ENCODE results near the gene TLE5.
"Not testable (repeated sequence)": the region's sequence is repeated elsewhere in the genome, so short reads cannot be mapped to it uniquely, and the experiment has no call there.

TLE5 gene

DNA sequence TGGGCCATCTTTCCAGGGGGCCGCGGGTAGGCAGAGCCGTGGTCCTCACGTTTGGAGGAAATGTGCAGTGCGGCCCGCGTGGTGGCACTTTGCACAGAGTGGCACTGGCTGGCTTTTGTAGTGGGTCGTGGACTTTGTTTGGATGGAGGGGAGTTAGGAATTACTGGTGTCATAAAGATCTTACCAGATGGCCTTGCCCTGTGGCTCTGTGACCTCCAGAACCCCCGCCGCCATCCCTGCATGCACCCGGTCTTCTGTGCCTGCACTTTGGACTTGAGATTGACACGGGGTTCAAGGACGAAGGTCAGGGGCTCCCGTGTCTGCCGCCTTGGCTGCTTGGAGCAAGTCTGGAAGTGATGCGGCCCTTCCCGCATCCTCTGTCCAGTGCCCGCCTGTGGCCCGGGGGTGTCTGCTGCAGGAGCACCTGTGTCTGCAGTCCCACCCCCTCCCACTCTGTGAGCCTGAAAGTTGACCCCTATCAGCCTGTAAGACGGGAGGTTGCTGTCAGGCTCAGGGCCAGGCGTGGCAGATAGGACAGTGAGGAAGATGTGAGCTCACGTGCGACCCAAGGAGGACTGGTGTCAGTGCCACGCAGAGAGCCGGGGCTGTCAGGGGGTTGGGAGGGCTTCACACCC, 34.1 kb upstream of the TLE5 start:
- H3K9ac ChIP-seq (ENCODE audit: low read length in 5 of 5) = peak overlapping the region in 4 of 5 donors; percentile 95 to 99 (median 96)
- peak overlapping the region; percentile 54 for H3K27ac ChIP-seq (ENCODE audit: low read depth, low read length)
- peak overlapping the region in 4 of 5 donors; percentile 83 to 94 (median 90) for H3K4me3 ChIP-seq (ENCODE audit: low read depth in 1 of 5, low read length in 5 of 5)
- H3K27me3 ChIP-seq (ENCODE audit: control insufficient read depth in 5 of 5, insufficient read depth in 4 of 5, low read length in 5 of 5) = no peaks in the 10 kb centered on the region
- H3K36me3 ChIP-seq (ENCODE audit: control insufficient read depth in 5 of 5, insufficient read depth in 5 of 5, low read length in 5 of 5) = no peaks in the 10 kb centered on the region
- H3K9me3 ChIP-seq (ENCODE audit: control insufficient read depth in 5 of 5, low read length in 5 of 5) = no peaks in the 10 kb centered on the region
- peaks cover 18 to 72% (median 67%) of the 10 kb centered on the region in 5 donors for H3K4me1 ChIP-seq (ENCODE audit: control insufficient read depth in 5 of 5, insufficient read depth in 5 of 5, low read length in 5 of 5)

DNA sequence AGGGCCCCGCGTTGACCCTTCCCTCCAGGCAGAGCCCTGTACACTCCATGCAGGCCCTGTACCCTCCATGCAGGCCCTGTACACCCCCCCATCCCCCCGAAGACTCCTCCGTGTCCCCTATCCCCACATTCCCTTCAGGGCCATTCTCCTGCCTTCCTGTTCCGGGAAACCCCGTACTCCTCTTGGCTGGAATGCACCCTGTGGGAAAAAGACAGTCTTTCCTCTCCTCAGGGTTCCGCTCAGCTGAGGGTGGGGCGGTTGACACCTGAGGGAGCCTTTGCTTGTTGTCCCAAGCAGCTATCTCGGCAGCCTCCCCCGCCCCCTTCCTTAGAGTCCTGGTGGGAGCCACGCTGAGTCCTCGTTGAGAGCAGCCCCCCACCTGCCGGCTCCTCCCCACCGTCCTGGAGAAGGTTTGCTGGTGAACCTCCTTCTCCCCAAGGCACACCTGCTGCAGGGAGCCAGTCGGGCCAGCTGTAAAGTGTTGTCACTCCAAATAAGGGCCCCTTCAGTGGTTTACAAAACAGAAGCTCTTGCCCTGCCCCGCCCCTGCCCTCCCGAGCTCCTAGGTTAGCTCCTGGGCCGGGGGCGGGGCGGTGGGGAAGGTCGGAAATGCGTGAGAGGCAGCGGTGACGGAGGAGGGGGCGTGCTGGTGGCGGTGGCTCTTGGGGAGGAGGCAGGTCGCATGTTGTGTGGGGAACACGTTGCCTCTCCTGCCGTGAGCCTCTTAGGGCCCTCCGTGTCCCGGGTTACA, 33.3 kb upstream of the TLE5 start:
- no peaks in the 10 kb centered on the region for H3K27me3 ChIP-seq (ENCODE audit: control insufficient read depth in 5 of 5, insufficient read depth in 4 of 5, low read length in 5 of 5)
- peak overlapping the region; percentile 81 to 99 (median 95) for H3K9ac ChIP-seq (ENCODE audit: low read length in 5 of 5)
- peaks cover 16 to 65% (median 60%) of the 10 kb centered on the region in 5 donors for H3K4me1 ChIP-seq (ENCODE audit: control insufficient read depth in 5 of 5, insufficient read depth in 5 of 5, low read length in 5 of 5)

DNA sequence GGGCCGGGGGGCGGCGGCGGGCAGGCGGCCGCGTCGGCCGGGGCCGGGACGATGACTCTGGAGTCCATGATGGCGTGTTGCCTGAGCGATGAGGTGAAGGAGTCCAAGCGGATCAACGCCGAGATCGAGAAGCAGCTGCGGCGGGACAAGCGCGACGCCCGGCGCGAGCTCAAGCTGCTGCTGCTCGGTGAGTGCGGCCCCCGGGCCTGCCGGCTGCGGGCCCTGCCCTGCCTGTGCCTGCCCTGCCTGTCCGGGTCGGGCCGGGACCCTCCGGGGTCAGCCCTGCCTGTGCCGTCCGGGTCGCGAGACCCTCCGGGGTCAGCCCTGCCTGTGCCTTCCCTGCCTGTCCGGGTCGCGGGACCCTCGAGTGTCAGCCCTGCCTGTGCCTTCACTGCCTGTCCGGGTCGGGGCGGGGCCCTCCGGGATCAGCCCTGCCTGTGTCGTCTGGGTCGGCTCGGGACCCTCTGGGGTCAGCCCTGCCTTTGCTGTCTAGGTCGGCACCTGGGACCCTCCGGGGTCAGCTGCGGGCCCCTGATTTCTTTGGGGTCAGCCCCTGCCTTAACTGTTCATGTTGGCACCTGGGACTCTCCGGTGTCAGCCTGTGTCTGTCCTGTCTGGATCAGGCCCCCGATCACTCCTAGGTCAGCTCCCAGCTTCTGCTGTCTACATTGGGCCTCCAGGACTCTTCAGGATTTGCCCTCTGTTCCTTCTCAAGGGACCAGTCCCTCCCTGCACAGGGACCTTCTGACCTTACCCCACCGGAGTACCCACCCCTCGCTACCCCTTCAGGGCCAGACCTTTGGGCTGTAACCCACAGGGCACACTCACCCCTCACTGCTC, 32.5 kb upstream of the TLE5 start:
- H3K4me1 ChIP-seq (ENCODE audit: control insufficient read depth in 5 of 5, insufficient read depth in 5 of 5, low read length in 5 of 5) = peaks cover 16 to 57% (median 52%) of the 10 kb centered on the region in 5 donors
- no peaks in the 10 kb centered on the region for H3K27me3 ChIP-seq (ENCODE audit: control insufficient read depth in 5 of 5, insufficient read depth in 4 of 5, low read length in 5 of 5)
- no peaks in the 10 kb centered on the region for H3K36me3 ChIP-seq (ENCODE audit: control insufficient read depth in 5 of 5, insufficient read depth in 5 of 5, low read length in 5 of 5)
- H3K9ac ChIP-seq (ENCODE audit: low read length in 5 of 5) = peak overlapping the region; percentile 81 to 99 (median 95)
- no peaks in the 10 kb centered on the region for H3K9me3 ChIP-seq (ENCODE audit: control insufficient read depth in 5 of 5, low read length in 5 of 5)
- H3K27ac ChIP-seq (ENCODE audit: low read depth, low read length) = peak overlapping the region; percentile 54
- peak overlapping the region; percentile 83 to 94 (median 91) for H3K4me3 ChIP-seq (ENCODE audit: low read depth in 1 of 5, low read length in 5 of 5)

More for the DNA sequence above, 33.3 kb upstream of the TLE5 start:
- no peaks in the 10 kb centered on the region for H3K36me3 ChIP-seq (ENCODE audit: control insufficient read depth in 5 of 5, insufficient read depth in 5 of 5, low read length in 5 of 5)
- peak overlapping the region; percentile 83 to 94 (median 91) for H3K4me3 ChIP-seq (ENCODE audit: low read depth in 1 of 5, low read length in 5 of 5)
- no peaks in the 10 kb centered on the region for H3K9me3 ChIP-seq (ENCODE audit: control insufficient read depth in 5 of 5, low read length in 5 of 5)
- H3K27ac ChIP-seq (ENCODE audit: low read depth, low read length) = peak overlapping the region; percentile 54

DNA sequence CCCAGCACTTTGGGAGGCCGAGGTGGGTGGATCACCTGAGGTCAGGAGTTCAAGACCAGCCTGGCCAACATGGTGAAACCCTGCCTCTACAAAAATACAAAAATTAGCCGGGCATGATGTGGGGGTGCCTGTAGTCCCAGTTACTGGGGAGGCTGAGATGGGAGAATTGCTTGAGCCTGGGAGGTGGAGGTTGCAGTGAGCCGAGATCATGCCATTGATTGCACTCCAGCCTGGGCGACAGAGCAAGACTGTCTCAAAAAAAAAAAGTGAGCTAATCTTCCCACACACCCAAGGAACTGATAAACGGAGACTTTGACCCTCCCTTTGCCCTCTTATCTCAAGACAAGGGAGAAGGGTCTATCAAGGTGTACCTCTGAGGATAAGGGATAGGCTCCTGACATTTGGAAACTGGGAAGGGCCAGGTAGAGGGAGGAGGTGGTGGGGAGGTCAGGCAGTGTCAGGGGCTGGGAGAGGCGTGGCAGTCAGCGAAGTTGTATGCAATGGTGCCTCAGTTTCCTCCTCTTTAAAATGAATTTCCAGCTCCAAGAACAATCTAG, 27.1 kb upstream of the TLE5 start:
- H3K36me3 ChIP-seq (ENCODE audit: control insufficient read depth in 5 of 5, insufficient read depth in 5 of 5, low read length in 5 of 5); H3K27ac ChIP-seq (ENCODE audit: low read depth, low read length); H3K4me3 ChIP-seq (ENCODE audit: low read depth in 1 of 5, low read length in 5 of 5); H3K9ac ChIP-seq (ENCODE audit: low read length in 5 of 5); H3K27me3 ChIP-seq (ENCODE audit: control insufficient read depth in 5 of 5, insufficient read depth in 4 of 5, low read length in 5 of 5); H3K4me1 ChIP-seq (ENCODE audit: control insufficient read depth in 5 of 5, insufficient read depth in 5 of 5, low read length in 5 of 5); H3K9me3 ChIP-seq (ENCODE audit: control insufficient read depth in 5 of 5, low read length in 5 of 5): not testable (repeated sequence)

DNA sequence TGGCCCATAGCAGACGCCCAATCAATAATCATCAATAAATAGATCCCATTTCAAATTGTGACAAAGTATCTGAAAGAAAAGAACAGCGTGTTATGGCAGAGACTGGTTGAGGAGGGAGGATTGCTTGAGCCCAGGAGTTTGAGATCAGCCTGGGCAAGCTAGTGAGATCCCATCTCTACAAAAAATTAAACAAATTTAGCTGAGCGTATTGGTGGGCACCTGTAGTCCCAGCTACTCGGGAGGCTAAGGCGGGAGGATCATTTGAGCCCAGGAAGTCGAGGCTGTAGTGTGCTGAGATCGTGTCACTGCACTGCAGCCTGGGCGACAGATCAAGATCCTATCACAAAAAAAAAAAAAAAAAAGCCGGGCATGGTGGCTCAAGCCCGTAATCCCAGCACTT, 25.5 kb upstream of the TLE5 start:
- no peaks in the 10 kb centered on the region for H3K36me3 ChIP-seq (ENCODE audit: control insufficient read depth in 5 of 5, insufficient read depth in 5 of 5, low read length in 5 of 5)
- H3K27me3 ChIP-seq (ENCODE audit: control insufficient read depth in 5 of 5, insufficient read depth in 4 of 5, low read length in 5 of 5) = no peaks in the 10 kb centered on the region
- no peaks in the 10 kb centered on the region for H3K4me1 ChIP-seq (ENCODE audit: control insufficient read depth in 5 of 5, insufficient read depth in 5 of 5, low read length in 5 of 5)
- H3K9me3 ChIP-seq (ENCODE audit: control insufficient read depth in 5 of 5, low read length in 5 of 5) = no peaks in the 10 kb centered on the region
- no peak overlapping the region for H3K27ac ChIP-seq (ENCODE audit: low read depth, low read length)
- H3K4me3 ChIP-seq (ENCODE audit: low read depth in 1 of 5, low read length in 5 of 5) = no peak overlapping the region
- H3K9ac ChIP-seq (ENCODE audit: low read length in 5 of 5) = no peak overlapping the region

DNA sequence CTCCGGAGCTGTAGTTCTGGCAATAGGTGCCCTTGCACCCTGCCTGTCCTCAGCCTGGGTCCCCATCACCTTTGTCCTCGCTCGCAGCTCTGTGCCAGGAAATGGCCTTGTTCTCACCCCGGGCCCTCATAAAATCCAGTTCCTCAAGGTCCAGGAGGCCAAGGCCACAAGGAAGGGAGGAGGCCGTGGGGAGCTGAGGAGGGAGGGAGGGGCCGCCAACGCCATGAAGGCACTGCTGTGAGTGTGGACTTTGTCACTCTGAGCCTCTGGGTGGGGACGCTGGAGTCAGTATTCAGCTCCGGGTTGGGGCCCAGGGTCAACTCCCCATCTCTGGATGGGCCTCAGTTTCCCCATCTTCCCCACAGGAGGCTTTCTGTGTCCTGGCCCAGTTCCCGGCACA, 22.6 kb upstream of the TLE5 start:
- Histone ChIP-seq H3K36me3 (ENCODE audit: control insufficient read depth in 5 of 5, insufficient read depth in 5 of 5, low read length in 5 of 5) (no peaks in the 10 kb centered on the region), H3K9ac (ENCODE audit: low read length in 5 of 5) (no peak overlapping the region)

DNA sequence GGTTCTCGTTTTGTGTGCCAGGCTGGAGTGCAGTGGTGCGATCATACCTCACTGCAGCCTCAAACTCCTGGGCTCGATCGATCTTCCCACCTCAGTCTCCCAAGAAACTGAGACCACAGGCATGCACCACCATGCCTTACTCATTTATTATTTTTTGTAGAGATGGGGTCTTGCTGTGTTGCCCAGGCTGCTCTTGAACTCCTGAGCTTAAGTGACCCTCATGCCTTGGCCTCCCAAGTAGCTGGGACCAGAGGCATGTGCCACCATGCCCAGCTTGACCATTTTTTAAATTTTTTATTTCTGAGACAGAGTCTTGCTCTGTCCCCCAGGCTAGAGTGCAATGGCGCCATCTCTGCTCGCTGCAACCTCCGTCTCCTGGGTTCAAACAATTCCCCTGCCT, 21.7 kb upstream of the TLE5 start:
- Histone ChIP-seq H3K4me1 (ENCODE audit: control insufficient read depth in 5 of 5, insufficient read depth in 5 of 5, low read length in 5 of 5) (peaks cover 0 to 5% (median 0%) of the 10 kb centered on the region in 5 donors), H3K9me3 (ENCODE audit: control insufficient read depth in 5 of 5, low read length in 5 of 5) (no peaks in the 10 kb centered on the region), H3K27ac (ENCODE audit: low read depth, low read length) (no peak overlapping the region), H3K9ac (ENCODE audit: low read length in 5 of 5) (no peak overlapping the region), H3K4me3 (ENCODE audit: low read depth in 1 of 5, low read length in 5 of 5) (no peak overlapping the region), H3K36me3 (ENCODE audit: control insufficient read depth in 5 of 5, insufficient read depth in 5 of 5, low read length in 5 of 5) (no peaks in the 10 kb centered on the region), H3K27me3 (ENCODE audit: control insufficient read depth in 5 of 5, insufficient read depth in 4 of 5, low read length in 5 of 5) (no peaks in the 10 kb centered on the region)

More for the DNA sequence above, 22.6 kb upstream of the TLE5 start:
- peaks cover 0 to 5% (median 0%) of the 10 kb centered on the region in 5 donors for H3K4me1 ChIP-seq (ENCODE audit: control insufficient read depth in 5 of 5, insufficient read depth in 5 of 5, low read length in 5 of 5)
- H3K9me3 ChIP-seq (ENCODE audit: control insufficient read depth in 5 of 5, low read length in 5 of 5) = no peaks in the 10 kb centered on the region
- H3K27ac ChIP-seq (ENCODE audit: low read depth, low read length) = no peak overlapping the region
- no peak overlapping the region for H3K4me3 ChIP-seq (ENCODE audit: low read depth in 1 of 5, low read length in 5 of 5)
- H3K27me3 ChIP-seq (ENCODE audit: control insufficient read depth in 5 of 5, insufficient read depth in 4 of 5, low read length in 5 of 5) = no peaks in the 10 kb centered on the region

DNA sequence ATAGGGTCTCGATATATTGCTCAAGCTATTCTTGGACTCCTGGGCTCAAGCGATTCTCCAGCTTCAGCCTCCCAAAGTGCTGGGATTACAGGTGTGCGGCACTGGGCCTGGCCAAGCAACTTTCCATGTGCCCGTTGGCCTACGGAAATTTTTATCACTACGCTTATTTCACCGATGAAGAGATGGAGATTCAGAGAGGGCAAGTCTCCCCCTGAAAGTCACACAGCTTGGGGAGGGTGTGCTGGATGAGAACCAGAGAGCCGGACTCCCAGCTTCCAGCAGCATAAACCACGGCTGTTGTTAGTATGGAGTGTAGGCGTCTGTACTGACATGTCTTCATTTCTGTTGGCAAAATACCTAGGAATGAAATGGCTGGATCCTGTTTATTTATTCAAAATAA, 20.0 kb upstream of the TLE5 start:
- Histone ChIP-seq H3K27ac (ENCODE audit: low read depth, low read length) (no peak overlapping the region), H3K9ac (ENCODE audit: low read length in 5 of 5) (no peak overlapping the region), H3K9me3 (ENCODE audit: control insufficient read depth in 5 of 5, low read length in 5 of 5) (no peaks in the 10 kb centered on the region), H3K4me3 (ENCODE audit: low read depth in 1 of 5, low read length in 5 of 5) (no peak overlapping the region), H3K36me3 (ENCODE audit: control insufficient read depth in 5 of 5, insufficient read depth in 5 of 5, low read length in 5 of 5) (no peaks in the 10 kb centered on the region), H3K27me3 (ENCODE audit: control insufficient read depth in 5 of 5, insufficient read depth in 4 of 5, low read length in 5 of 5) (no peaks in the 10 kb centered on the region), H3K4me1 (ENCODE audit: control insufficient read depth in 5 of 5, insufficient read depth in 5 of 5, low read length in 5 of 5) (peaks cover 0 to 5% (median 0%) of the 10 kb centered on the region in 5 donors)

DNA sequence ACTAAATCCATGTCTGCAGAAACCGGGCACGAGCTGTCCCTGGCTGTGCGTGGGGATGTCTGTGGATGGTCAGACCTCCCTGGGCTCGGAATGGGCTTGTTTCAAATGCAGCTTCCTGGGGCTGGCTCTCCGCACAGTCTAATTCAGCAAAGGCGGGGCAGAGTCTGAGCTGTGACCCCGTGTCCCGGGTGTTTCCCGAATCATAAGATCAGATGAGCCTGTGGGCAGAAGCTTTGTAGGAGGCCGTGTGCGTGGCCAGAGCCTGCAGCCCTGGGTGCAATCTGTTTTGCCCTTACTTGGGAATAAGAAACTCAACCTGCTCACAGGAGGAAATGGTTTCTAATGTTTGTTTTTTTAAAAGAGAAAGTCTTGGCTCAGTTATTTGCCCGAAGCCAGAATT, 18.0 kb upstream of the TLE5 start:
- Histone ChIP-seq H3K9ac (ENCODE audit: low read length in 5 of 5) (no peak overlapping the region), H3K9me3 (ENCODE audit: control insufficient read depth in 5 of 5, low read length in 5 of 5) (no peaks in the 10 kb centered on the region), H3K27me3 (ENCODE audit: control insufficient read depth in 5 of 5, insufficient read depth in 4 of 5, low read length in 5 of 5) (peaks cover 0 to 5% (median 0%) of the 10 kb centered on the region in 5 donors), H3K4me1 (ENCODE audit: control insufficient read depth in 5 of 5, insufficient read depth in 5 of 5, low read length in 5 of 5) (peaks cover 0 to 12% (median 9%) of the 10 kb centered on the region in 5 donors), H3K4me3 (ENCODE audit: low read depth in 1 of 5, low read length in 5 of 5) (no peak overlapping the region), H3K36me3 (ENCODE audit: control insufficient read depth in 5 of 5, insufficient read depth in 5 of 5, low read length in 5 of 5) (no peaks in the 10 kb centered on the region), H3K27ac (ENCODE audit: low read depth, low read length) (no peak overlapping the region)

All from subcutaneous abdominal adipose tissue (tissue), 5 donors.